Fibroblast of mammary gland (primary cell): ENCODE data around the gene MINDY2.

Experiments
- DNase-seq: peaks from one replicate; pipeline ENCODE4 v3.0.0-alpha.2; 2010; ENCODE audit warnings: low read depth
- H3K4me3 ChIP-seq: 2 replicates; pipeline ENCODE4 v1.5.1; 2011; ENCODE audit warnings: low read depth, mild to moderate bottlenecking, low read length, moderate library complexity; ENCODE audit not compliant: control insufficient read depth
- TF ChIP-seq, protein P1 (sequence below): conservative IDR thresholded peaks from 2 replicates; pipeline ENCODE4 v1.5.1; 2011; ENCODE audit warnings: low read depth, low read length, inconsistent platforms; ENCODE audit not compliant: control insufficient read depth, insufficient read depth

MINDY2 gene

GRCh38 chr15:58773024-58773423 lies 1.9 kb downstream of the MINDY2 start:
- TF ChIP-seq, protein P1, sequence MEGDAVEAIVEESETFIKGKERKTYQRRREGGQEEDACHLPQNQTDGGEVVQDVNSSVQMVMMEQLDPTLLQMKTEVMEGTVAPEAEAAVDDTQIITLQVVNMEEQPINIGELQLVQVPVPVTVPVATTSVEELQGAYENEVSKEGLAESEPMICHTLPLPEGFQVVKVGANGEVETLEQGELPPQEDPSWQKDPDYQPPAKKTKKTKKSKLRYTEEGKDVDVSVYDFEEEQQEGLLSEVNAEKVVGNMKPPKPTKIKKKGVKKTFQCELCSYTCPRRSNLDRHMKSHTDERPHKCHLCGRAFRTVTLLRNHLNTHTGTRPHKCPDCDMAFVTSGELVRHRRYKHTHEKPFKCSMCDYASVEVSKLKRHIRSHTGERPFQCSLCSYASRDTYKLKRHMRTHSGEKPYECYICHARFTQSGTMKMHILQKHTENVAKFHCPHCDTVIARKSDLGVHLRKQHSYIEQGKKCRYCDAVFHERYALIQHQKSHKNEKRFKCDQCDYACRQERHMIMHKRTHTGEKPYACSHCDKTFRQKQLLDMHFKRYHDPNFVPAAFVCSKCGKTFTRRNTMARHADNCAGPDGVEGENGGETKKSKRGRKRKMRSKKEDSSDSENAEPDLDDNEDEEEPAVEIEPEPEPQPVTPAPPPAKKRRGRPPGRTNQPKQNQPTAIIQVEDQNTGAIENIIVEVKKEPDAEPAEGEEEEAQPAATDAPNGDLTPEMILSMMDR: no peak
- peak; percentile 15 for DNase-seq
- peak overlapping the region; percentile 90 for H3K4me3 ChIP-seq

GRCh38 chr15:58775402-58775801 lies 4.3 kb downstream of the MINDY2 start:
- no peak overlapping the region for H3K4me3 ChIP-seq
- TF ChIP-seq, protein P1: no peak
- DNase-seq: no peak

- TF ChIP-seq, protein P1: no peak
- DNase-seq: no peak
- no peak overlapping the region for H3K4me3 ChIP-seq
Observed at GRCh38 chr15:58777107-58777506, 6.0 kb downstream of the MINDY2 start.

DNA sequence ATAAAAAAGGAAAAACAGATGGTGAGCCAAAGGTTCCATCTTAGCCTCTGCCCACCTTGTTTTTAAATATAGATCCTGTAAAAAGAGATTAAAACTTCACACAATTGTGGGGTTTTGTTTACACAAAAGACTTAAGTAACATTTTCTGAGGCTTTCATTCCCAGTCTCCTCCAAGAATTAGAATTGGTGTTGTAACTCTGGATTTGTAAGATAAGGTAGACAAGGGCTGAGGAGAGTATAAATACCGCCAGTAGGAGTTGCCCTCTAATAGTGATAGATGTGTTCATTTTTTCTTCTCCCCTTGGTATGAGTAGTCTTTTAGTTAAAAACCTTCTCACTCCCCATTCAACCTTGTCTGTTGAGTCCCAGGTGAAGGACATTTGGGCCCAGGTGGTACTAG lies 8.5 kb downstream of the MINDY2 start:
- DNase-seq: no peak
- TF ChIP-seq, protein P1: no peak

DNA sequence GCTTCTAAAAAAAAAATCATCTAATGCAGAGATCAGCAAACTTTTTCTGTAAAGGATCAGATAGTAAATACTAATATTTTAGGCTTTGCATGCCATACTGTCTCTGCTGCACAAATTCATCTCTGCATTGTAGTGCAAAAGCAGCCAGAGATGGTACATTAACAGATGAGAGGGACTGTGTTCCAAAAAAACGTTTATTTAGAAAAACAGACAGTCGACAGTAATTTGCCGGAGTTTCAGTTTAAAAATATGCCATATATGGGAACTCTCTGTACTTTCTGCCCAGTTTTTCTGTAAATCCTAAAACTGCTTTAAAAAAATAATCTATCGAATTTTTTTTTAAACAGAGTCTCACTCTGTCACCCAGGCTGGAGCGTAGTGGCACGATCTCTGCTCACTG lies 14.3 kb downstream of the MINDY2 start:
- no peak overlapping the region for H3K4me3 ChIP-seq
- no peak for DNase-seq
- TF ChIP-seq, protein P1: no peak

More for the DNA sequence above, 8.5 kb downstream of the MINDY2 start:
- no peak overlapping the region for H3K4me3 ChIP-seq

GRCh38 chr15:58788056-58788710 lies 17.1 kb downstream of the MINDY2 start:
- H3K4me3 ChIP-seq: no peak overlapping the region
- DNase-seq: no peak
- TF ChIP-seq, protein P1: no peak
